Right ventricle myocardium superior (tissue), 1 donor: ENCODE measurements around the gene KCNQ1. TPM values are rescaled to one million over a fixed set of nuclear protein-coding genes. Genes with fewer than 3 reads are reported as not detected.

Experiments
- ATAC-seq: fragments of 200-7000 bp; cut with Tn5 transposase; one replicate; pipeline ENCODE4 v1.9.1; 2020; ENCODE audit warnings: mild to moderate bottlenecking; ENCODE audit not compliant: poor library complexity
- DNase-seq: peaks from one replicate; pipeline ENCODE4 v3.0.0-alpha.2; 2020
- intact Hi-C: fragments of 100-400 bp; cut with DNase I; formaldehyde crosslinking; loops from one replicate; pipeline ENCODE4 v1.11.2; 2022
- long read RNA-seq: library from polyadenylated mRNA; unstranded; transcript quantifications from one replicate; pipeline ENCODE4 v2.0.0, GENCODE V29; 2021
- total RNA-seq: library from RNA; stranded (reverse); fragmentation: NEBNext Ultra II Directional; extraction: Animal tissue kit (Norgen Biotek cat#: 25700); gene quantifications from one replicate; pipeline ENCODE4 v1.2.1, GENCODE V29; 2021
- donor health status: DM: no; HTN: yes; CAD: no; lungs with severe emphysema.

KCNQ1 gene
- total RNA-seq, result 33.4 TPM
- long read RNA-seq, transcript KCNQ1-201 (16 exons, 3,246 nt), result major isoform, 60 of 180 reads
- long read RNA-seq, transcript KCNQ1-202 (16 exons, 2,159 nt), result minor isoform, 54 of 180 reads
- long read RNA-seq, partial matches to known transcripts, result 35 of 180 reads
- long read RNA-seq, other reads (novel, unspliced or antisense), result 31 of 180 reads

GRCh38 chr11:2444821-2445745, at the start of gene KCNQ1:
TSS of gene KCNQ1 (plus strand) at chr11:2445008. CDS start at chr11:2445099, 91 bp downstream.
- DNase-seq (peak; percentile 77), ATAC-seq (peak; percentile 78)
- intact Hi-C loops, result loop anchor here (5.0 kb wide), 2 partner anchors 77 to 532 kb away; no protein-coding TSS in a partner anchor

- no peak for DNase-seq
- no peak for ATAC-seq
- intact Hi-C loops, result no loop called here
Observed at GRCh38 chr11:2395211-2395730, 49.5 kb upstream of the KCNQ1 start.

GRCh38 chr11:2395856-2396255, 49.0 kb upstream of the KCNQ1 start:
- intact Hi-C loops, result no loop called here
- no peak for DNase-seq

GRCh38 chr11:2396471-2396870, 48.3 kb upstream of the KCNQ1 start:
- DNase-seq (no peak), ATAC-seq (no peak)
- intact Hi-C loops, result no loop called here

More at GRCh38 chr11:2395856-2396255, 49.0 kb upstream of the KCNQ1 start:
- ATAC-seq, result no peak

GRCh38 chr11:2397005-2397404, 47.8 kb upstream of the KCNQ1 start:
- ATAC-seq (no peak), DNase-seq (no peak)
- intact Hi-C loops, result no loop called here

- intact Hi-C loops, result no loop called here
- ATAC-seq (no peak), DNase-seq (no peak)
Observed at GRCh38 chr11:2398664-2399355, 46.0 kb upstream of the KCNQ1 start.

GRCh38 chr11:2399488-2400068, 45.2 kb upstream of the KCNQ1 start:
- ATAC-seq, result peak; percentile 1
- no peak for DNase-seq
- intact Hi-C loops, result loop anchor here (5.0 kb wide), 1 partner anchor 92 kb away; no protein-coding TSS in a partner anchor

- peak; percentile 93 for ATAC-seq
- intact Hi-C loops, result loop anchor here (5.0 kb wide), 1 partner anchor 93 kb away; no protein-coding TSS in a partner anchor
- DNase-seq, result peak; percentile 100
Observed at GRCh38 chr11:2400069-2400761, 44.6 kb upstream of the KCNQ1 start, which contains the start of gene TSSC4. TSS of gene TSSC4 (plus strand) at chr11:2400750. CDS start at chr11:2402634, 1,884 bp downstream.

GRCh38 chr11:2400762-2401435, 43.9 kb upstream of the KCNQ1 start:
- intact Hi-C loops, result loop anchor here (5.0 kb wide), 1 partner anchor 94 kb away; no protein-coding TSS in a partner anchor

GRCh38 chr11:2401436-2401984, 43.3 kb upstream of the KCNQ1 start:
- no peak for DNase-seq
- ATAC-seq, result no peak
- intact Hi-C loops, result loop anchor here (5.0 kb wide), 1 partner anchor 94 kb away; no protein-coding TSS in a partner anchor

More at GRCh38 chr11:2400762-2401435, 43.9 kb upstream of the KCNQ1 start:
- ATAC-seq (peak; percentile 4), DNase-seq (no peak)

- intact Hi-C loops, result loop anchor here (5.0 kb wide), 1 partner anchor 95 kb away; no protein-coding TSS in a partner anchor
- DNase-seq, result no peak
- no peak for ATAC-seq
Observed at GRCh38 chr11:2402106-2402505, 42.7 kb upstream of the KCNQ1 start.

GRCh38 chr11:2402890-2403645, 41.7 kb upstream of the KCNQ1 start:
- intact Hi-C loops, result loop anchor here (5.0 kb wide), 1 partner anchor 96 kb away; no protein-coding TSS in a partner anchor
- ATAC-seq, result no peak
- DNase-seq, result no peak

- DNase-seq, result no peak
- intact Hi-C loops, result loop anchor here (5.0 kb wide), 1 partner anchor 97 kb away; no protein-coding TSS in a partner anchor
- no peak for ATAC-seq
Observed at GRCh38 chr11:2404735-2405196, 40.0 kb upstream of the KCNQ1 start.

- no peak for DNase-seq
- intact Hi-C loops, result no loop called here
- ATAC-seq, result no peak
Observed at GRCh38 chr11:2406451-2406850, 38.4 kb upstream of the KCNQ1 start.

GRCh38 chr11:2406878-2407410, 37.9 kb upstream of the KCNQ1 start:
- intact Hi-C loops, result no loop called here
- ATAC-seq (no peak), DNase-seq (no peak)

- ATAC-seq (no peak), DNase-seq (no peak)
- intact Hi-C loops, result no loop called here
Observed at GRCh38 chr11:2408671-2409070, 36.1 kb upstream of the KCNQ1 start.
